ENCODE measurements around the gene CRY2.

The CRY2 gene

GRCh38 chr11:45895553-45896259, 48.4 kb downstream of the CRY2 start:
- Histone ChIP-seq H4K20me1 (ENCODE audit: insufficient read depth, low read length) (no peaks in the 10 kb centered on the region), H3K27ac (ENCODE audit: low read length) (no peak overlapping the region), H3K9ac (ENCODE audit: low read length) (no peak overlapping the region), H3K27me3 (ENCODE audit: low read depth, low read length) (no peaks in the 10 kb centered on the region), H2AFZ (ENCODE audit: low read depth, low read length) (no peak overlapping the region), H3K4me3 (ENCODE audit: low read length) (no peak overlapping the region), H3K9me3 (ENCODE audit: insufficient read depth, low read length) (no peaks in the 10 kb centered on the region), H3K4me1 (ENCODE audit: low read length) (no peaks in the 10 kb centered on the region), H3K79me2 (ENCODE audit: low read length) (no peaks in the 10 kb centered on the region), H3K36me3 (replicated peaks; ENCODE audit: low read depth, low read length) (no peaks in the 10 kb centered on the region), H3K4me2 (ENCODE audit: low read length) (no peak overlapping the region)
- TF ChIP-seq CTCF (IDR thresholded peaks at IDR 0.05; ENCODE audit: low read depth, low read length) (no peak), EZH2phosphoT487 (IDR thresholded peaks at IDR 0.05; ENCODE audit: low read depth) (no peak)

DNA sequence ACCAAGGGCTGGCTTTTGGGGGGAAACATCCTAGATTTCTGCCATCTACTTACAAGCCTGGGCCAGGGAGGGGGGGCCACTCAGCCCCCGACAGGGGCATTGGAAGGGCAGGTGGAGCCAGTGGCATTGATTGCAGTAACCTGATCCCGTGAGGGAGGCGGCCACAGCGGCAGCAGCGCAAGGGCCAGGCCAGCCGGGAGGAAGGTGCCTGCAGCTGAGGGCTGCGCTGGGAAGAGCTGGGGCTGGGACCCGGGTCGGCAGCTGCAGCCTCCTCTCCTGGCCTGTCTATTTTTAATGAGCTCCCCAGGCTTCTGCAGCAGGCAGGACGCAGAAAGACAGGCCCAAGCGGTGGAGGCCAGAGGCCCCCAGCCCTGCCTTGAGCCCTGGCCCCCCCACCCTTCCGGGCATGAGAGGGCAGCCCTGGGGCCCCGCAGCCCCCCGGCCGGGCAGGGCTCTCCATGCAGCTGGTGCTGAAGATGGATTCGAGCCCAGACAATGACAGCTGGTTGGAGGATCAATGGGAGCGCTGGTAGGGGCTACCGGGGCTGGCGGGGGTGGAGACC, 49.2 kb downstream of the CRY2 start:
- Histone ChIP-seq H3K27me3 (ENCODE audit: low read depth, low read length) (no peaks in the 10 kb centered on the region), H3K4me3 (ENCODE audit: low read length) (no peak overlapping the region), H3K9me3 (ENCODE audit: insufficient read depth, low read length) (no peaks in the 10 kb centered on the region), H3K4me1 (ENCODE audit: low read length) (no peaks in the 10 kb centered on the region), H2AFZ (ENCODE audit: low read depth, low read length) (no peak overlapping the region), H3K9ac (ENCODE audit: low read length) (no peak overlapping the region), H3K27ac (ENCODE audit: low read length) (no peak overlapping the region), H3K4me2 (ENCODE audit: low read length) (no peak overlapping the region), H4K20me1 (ENCODE audit: insufficient read depth, low read length) (no peaks in the 10 kb centered on the region), H3K79me2 (ENCODE audit: low read length) (no peaks in the 10 kb centered on the region), H3K36me3 (replicated peaks; ENCODE audit: low read depth, low read length) (no peaks in the 10 kb centered on the region)
- no peak for TF ChIP-seq EZH2phosphoT487 (IDR thresholded peaks at IDR 0.05; ENCODE audit: low read depth)
- TF ChIP-seq CTCF (IDR thresholded peaks at IDR 0.05; ENCODE audit: low read depth, low read length): no peak

DNA sequence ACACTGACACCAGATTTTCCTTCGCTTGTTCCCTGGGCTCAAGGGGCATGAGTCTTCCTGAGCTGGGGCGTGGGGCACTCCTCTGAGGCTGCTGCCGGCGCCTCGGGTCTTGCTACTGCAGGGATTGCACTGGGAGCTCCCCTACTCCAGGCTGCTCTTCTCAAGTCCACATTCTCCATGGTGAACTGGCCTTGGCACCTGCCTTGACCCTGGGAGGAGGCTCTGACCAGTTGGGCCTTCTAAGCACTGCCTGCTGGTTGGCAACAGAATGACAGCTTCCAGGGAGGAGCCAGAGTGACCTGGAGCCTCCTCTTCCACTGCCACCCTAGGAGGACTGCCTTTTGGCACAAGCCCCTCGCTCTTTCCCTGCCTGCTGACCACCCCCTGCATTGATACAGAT, 50.3 kb downstream of the CRY2 start:
- H3K27me3 ChIP-seq (ENCODE audit: low read depth, low read length): no peaks in the 10 kb centered on the region
- H3K4me3 ChIP-seq (ENCODE audit: low read length): no peak overlapping the region
- H3K4me1 ChIP-seq (ENCODE audit: low read length): no peaks in the 10 kb centered on the region
- no peaks in the 10 kb centered on the region for H4K20me1 ChIP-seq (ENCODE audit: insufficient read depth, low read length)
- H3K4me2 ChIP-seq (ENCODE audit: low read length): no peak overlapping the region
- no peaks in the 10 kb centered on the region for H3K9me3 ChIP-seq (ENCODE audit: insufficient read depth, low read length)
- H3K79me2 ChIP-seq (ENCODE audit: low read length): no peaks in the 10 kb centered on the region
- no peak overlapping the region for H3K27ac ChIP-seq (ENCODE audit: low read length)
- no peak overlapping the region for H2AFZ ChIP-seq (ENCODE audit: low read depth, low read length)
- H3K36me3 ChIP-seq (replicated peaks; ENCODE audit: low read depth, low read length): no peaks in the 10 kb centered on the region
- no peak overlapping the region for H3K9ac ChIP-seq (ENCODE audit: low read length)
- TF ChIP-seq EZH2phosphoT487 (IDR thresholded peaks at IDR 0.05; ENCODE audit: low read depth): no peak
- no peak for TF ChIP-seq CTCF (IDR thresholded peaks at IDR 0.05; ENCODE audit: low read depth, low read length)

DNA sequence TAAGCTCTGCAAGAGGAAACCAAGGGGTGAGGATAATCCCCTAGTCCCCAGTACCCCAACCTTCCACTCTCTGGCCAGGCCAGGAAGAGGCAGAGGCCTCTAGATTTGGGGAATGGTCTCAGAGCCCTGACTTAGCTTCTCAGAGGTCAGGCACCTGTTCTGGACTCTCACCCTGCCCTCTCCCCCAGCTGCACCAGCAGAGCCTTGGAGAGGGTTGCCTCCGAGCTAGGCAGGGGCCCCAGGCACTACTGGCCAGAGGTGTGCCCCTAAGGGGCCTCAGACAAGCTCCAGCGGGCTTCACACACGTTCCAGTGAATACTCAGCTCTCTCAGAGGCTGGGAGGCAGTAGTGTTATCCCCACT, 51.8 kb downstream of the CRY2 start:
- Histone ChIP-seq H3K27me3 (ENCODE audit: low read depth, low read length) (no peaks in the 10 kb centered on the region), H3K4me2 (ENCODE audit: low read length) (no peak overlapping the region), H4K20me1 (ENCODE audit: insufficient read depth, low read length) (no peaks in the 10 kb centered on the region), H3K9me3 (ENCODE audit: insufficient read depth, low read length) (no peaks in the 10 kb centered on the region), H3K79me2 (ENCODE audit: low read length) (no peaks in the 10 kb centered on the region), H3K4me1 (ENCODE audit: low read length) (no peaks in the 10 kb centered on the region), H3K9ac (ENCODE audit: low read length) (no peak overlapping the region), H3K27ac (ENCODE audit: low read length) (no peak overlapping the region), H3K4me3 (ENCODE audit: low read length) (no peak overlapping the region), H2AFZ (ENCODE audit: low read depth, low read length) (no peak overlapping the region), H3K36me3 (replicated peaks; ENCODE audit: low read depth, low read length) (no peaks in the 10 kb centered on the region)
- TF ChIP-seq CTCF (IDR thresholded peaks at IDR 0.05; ENCODE audit: low read depth, low read length) (no peak), EZH2phosphoT487 (IDR thresholded peaks at IDR 0.05; ENCODE audit: low read depth) (no peak)
